Measurements from ENCODE around the gene C12orf76. TPM values are rescaled to one million over a fixed set of nuclear protein-coding genes. Genes with fewer than 3 reads are reported as not detected.
"Not testable (repeated sequence)": the region's sequence is repeated elsewhere in the genome, so short reads cannot be mapped to it uniquely, and the experiment has no call there.

Gene C12orf76
- total RNA-seq, 1 donor from 2014 or later: 22.2 TPM

DNA sequence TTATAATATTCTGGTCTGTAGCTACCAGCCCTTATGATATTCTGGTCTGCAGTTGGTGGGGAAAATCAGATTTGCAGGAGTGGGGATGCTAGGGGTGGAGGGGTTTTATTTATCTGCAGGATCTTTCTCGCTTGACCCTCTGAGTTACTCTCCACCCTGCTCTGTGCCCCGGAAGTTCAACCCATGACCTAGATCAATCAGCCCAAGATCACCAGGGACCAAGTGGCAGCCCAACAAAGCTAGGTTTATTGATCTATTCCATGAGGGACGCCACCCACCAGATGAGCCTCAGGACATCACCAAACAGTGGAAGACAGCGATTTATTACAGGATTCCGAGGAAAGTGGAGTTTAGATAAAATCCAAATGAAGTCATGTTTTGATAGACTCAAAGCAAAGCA is 25.8 kb upstream of the C12orf76 start:
- TF ChIP-seq, protein P1, sequence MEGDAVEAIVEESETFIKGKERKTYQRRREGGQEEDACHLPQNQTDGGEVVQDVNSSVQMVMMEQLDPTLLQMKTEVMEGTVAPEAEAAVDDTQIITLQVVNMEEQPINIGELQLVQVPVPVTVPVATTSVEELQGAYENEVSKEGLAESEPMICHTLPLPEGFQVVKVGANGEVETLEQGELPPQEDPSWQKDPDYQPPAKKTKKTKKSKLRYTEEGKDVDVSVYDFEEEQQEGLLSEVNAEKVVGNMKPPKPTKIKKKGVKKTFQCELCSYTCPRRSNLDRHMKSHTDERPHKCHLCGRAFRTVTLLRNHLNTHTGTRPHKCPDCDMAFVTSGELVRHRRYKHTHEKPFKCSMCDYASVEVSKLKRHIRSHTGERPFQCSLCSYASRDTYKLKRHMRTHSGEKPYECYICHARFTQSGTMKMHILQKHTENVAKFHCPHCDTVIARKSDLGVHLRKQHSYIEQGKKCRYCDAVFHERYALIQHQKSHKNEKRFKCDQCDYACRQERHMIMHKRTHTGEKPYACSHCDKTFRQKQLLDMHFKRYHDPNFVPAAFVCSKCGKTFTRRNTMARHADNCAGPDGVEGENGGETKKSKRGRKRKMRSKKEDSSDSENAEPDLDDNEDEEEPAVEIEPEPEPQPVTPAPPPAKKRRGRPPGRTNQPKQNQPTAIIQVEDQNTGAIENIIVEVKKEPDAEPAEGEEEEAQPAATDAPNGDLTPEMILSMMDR (IDR thresholded peaks at IDR 0.05; ENCODE audit: unreplicated experiment): no peak
- H3K27me3 Mint-ChIP-seq (ENCODE audit: low read depth): peaks cover 9% of the 10 kb centered on the region
- no peak for DNase-seq (ENCODE audit: low spot score in 2 of 2, unreplicated experiment in 2 of 2)
- H3K9me3 Mint-ChIP-seq: no peaks in the 10 kb centered on the region
- no peak overlapping the region for H3K27ac Mint-ChIP-seq
- no peaks in the 10 kb centered on the region for H3K36me3 Mint-ChIP-seq
- peaks cover 10% of the 10 kb centered on the region for H3K4me1 Mint-ChIP-seq
- no peak overlapping the region for H3K4me3 Mint-ChIP-seq

DNA sequence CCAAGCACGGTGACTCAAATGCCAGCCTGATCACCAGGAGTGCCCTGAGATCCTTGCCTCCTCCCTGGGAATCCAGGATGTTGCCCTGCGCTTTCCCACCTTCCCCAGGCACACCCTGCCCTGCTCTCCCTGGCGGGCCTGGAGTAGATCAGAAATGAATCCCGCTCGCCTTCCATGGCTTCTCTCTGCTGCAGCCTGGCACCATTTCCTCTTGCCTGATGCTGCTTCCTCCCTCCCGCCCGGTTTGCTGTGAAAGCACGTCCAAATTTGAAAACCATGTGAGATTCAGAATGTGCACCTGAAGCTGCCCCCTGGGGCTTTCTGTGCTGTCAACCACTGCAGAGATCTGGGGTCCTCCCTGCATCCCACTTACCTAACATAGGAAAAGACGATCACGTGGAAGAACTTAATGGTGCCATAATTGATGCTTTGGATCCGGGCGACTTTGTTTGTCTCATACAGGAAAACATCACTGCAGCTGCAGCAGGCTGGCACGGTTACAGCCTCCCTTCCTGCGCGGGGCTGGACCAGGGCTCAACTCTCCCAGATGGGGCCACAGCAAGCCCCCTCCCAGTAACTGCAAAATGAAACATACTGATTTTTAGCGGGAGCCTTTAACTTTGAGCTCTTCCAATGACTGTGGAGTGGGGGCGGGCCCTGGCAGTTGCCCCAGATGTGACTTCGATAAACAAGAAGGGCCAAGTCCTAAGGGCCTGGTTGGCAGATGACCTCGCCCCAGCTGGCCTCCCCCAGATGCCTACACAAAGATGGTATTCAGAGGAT is 24.9 kb upstream of the C12orf76 start:
- Mint-ChIP-seq H3K27me3 (ENCODE audit: low read depth) (peaks cover 9% of the 10 kb centered on the region), H3K36me3 (no peaks in the 10 kb centered on the region), H3K4me1 (peaks cover 10% of the 10 kb centered on the region), H3K4me3 (no peak overlapping the region), H3K27ac (no peak overlapping the region), H3K9me3 (no peaks in the 10 kb centered on the region)
- TF ChIP-seq, protein P1 (IDR thresholded peaks at IDR 0.05; ENCODE audit: unreplicated experiment): no peak
- DNase-seq (ENCODE audit: low spot score in 2 of 2, unreplicated experiment in 2 of 2): no peak

DNA sequence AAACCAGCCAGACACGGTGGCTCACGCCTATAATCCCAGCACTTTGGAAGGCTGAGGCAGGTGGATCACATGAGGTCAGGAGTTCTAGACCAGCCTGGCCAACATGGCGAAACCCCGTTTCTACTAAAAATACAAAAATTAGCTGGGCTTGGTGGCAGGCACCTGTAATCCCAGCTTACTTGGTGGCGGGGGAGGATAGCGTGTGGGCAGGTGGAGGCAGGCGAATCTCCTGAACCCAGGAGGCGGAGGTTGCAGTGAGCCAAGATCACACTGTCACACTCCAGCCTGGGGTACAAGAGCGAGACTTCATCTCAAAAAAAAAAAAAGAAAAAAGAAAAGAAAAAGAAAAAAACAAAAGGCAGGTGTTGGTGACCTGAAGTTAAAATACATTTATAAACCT is 24.3 kb upstream of the C12orf76 start:
- H3K27ac Mint-ChIP-seq; DNase-seq (ENCODE audit: low spot score in 2 of 2, unreplicated experiment in 2 of 2); H3K27me3 Mint-ChIP-seq (ENCODE audit: low read depth); H3K4me3 Mint-ChIP-seq; H3K9me3 Mint-ChIP-seq; H3K36me3 Mint-ChIP-seq; H3K4me1 Mint-ChIP-seq: not testable (repeated sequence)

DNA sequence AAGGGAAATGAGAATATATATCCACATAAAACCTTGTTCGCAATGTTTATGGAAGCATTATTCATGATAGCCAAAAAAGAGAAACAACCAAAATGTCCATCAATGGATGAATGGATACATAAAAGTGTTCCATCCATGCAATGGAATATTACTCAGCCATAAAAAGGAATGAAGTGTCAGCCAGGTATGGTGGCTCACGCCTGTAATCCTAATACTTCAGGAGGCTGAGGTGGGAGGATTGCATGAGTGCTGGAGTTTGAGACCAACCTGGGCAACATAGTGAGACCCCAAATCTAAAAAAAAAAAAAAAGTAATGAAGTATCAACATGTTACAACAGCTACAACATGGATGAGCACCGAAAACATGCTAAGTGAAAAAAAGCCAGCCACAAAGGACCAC is 23.6 kb upstream of the C12orf76 start:
- no peak overlapping the region for H3K4me3 Mint-ChIP-seq
- H3K36me3 Mint-ChIP-seq: no peaks in the 10 kb centered on the region
- DNase-seq (ENCODE audit: low spot score in 2 of 2, unreplicated experiment in 2 of 2): no peak
- TF ChIP-seq, protein P1 (IDR thresholded peaks at IDR 0.05; ENCODE audit: unreplicated experiment): no peak
- H3K9me3 Mint-ChIP-seq: no peaks in the 10 kb centered on the region
- no peak overlapping the region for H3K27ac Mint-ChIP-seq
- peaks cover 8% of the 10 kb centered on the region for H3K4me1 Mint-ChIP-seq
- peaks cover 9% of the 10 kb centered on the region for H3K27me3 Mint-ChIP-seq (ENCODE audit: low read depth)

DNA sequence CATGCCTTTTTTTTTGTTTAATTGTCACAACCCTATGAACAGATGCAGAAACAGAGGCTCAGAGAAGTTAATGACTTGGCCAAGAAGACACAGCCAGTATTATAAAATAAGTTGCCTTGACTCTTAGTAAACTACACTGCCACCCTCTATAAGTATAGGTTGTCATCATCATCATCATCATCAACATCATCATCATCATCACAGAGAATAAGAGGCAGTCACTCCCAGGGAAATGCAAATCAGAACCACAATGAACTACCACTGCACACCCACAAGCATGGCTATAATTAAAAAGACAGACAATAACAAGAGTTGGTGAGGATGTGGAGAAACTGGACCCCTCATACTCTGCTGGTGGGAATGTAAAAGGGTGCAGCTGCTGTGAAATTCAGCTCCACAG is 23.2 kb upstream of the C12orf76 start:
- H3K4me1 Mint-ChIP-seq: peaks cover 8% of the 10 kb centered on the region
- H3K27me3 Mint-ChIP-seq (ENCODE audit: low read depth): peaks cover 9% of the 10 kb centered on the region
- no peak for DNase-seq (ENCODE audit: low spot score in 2 of 2, unreplicated experiment in 2 of 2)
- TF ChIP-seq, protein P1 (IDR thresholded peaks at IDR 0.05; ENCODE audit: unreplicated experiment): no peak
- no peak overlapping the region for H3K27ac Mint-ChIP-seq
- no peaks in the 10 kb centered on the region for H3K9me3 Mint-ChIP-seq
- H3K4me3 Mint-ChIP-seq: no peak overlapping the region
- H3K36me3 Mint-ChIP-seq: no peaks in the 10 kb centered on the region

DNA sequence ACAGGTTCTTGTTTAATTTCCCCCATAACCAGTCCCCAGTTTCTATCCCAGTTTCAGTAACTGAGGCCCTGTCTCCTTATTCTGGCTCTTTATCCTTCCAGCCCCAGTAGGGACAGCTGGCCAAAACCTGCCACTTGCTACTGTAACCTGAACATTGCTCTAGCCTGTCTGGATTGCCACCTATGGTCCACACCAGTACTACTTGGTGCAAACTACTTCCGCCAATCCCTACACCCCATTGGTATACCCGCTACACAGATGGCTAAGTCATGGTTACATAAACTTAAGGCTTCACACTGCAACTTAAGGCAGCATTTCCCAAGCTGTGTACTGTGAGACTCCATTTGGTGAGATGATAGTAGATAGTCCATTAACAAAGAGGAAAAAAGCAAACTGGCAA is 20.3 kb upstream of the C12orf76 start:
- Mint-ChIP-seq H3K27me3 (ENCODE audit: low read depth) (peaks cover 9% of the 10 kb centered on the region), H3K27ac (no peak overlapping the region), H3K4me3 (no peak overlapping the region), H3K9me3 (no peaks in the 10 kb centered on the region), H3K4me1 (no peaks in the 10 kb centered on the region), H3K36me3 (no peaks in the 10 kb centered on the region)
- TF ChIP-seq, protein P1 (IDR thresholded peaks at IDR 0.05; ENCODE audit: unreplicated experiment): no peak
- DNase-seq (ENCODE audit: low spot score in 2 of 2, unreplicated experiment in 2 of 2): no peak

DNA sequence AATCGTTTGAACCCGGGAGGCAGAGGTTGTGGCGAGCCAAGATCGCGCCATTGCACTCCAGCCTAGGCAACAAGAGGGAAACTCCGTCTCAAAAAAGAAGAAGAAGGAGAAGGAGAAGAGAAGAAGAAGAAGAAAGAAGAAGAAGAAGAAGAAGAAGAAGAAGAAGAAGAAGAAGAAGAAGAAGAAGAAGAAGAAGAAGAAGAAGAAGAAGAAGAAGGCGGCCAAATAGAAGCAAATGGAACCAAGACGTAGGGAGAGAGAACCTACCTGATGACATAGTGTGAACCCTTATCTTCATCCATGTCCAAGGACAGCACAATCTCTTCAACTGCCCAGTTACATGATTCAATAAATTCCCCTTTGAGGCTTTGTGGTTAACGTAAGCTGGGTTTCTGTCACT is 19.8 kb upstream of the C12orf76 start:
- H3K9me3 Mint-ChIP-seq; H3K4me3 Mint-ChIP-seq; H3K27ac Mint-ChIP-seq; DNase-seq (ENCODE audit: low spot score in 2 of 2, unreplicated experiment in 2 of 2); H3K27me3 Mint-ChIP-seq (ENCODE audit: low read depth); H3K36me3 Mint-ChIP-seq; H3K4me1 Mint-ChIP-seq: not testable (repeated sequence)

Data from mesothelial cell of epicardium (in vitro differentiated cells).